Esophagus squamous epithelium (tissue), 5 donors: ENCODE data around the gene OR6B3. TPM values are rescaled to one million over a fixed set of nuclear protein-coding genes. Genes with fewer than 3 reads are reported as not detected.

Source experiments
- DNase-seq: peaks from one replicate; lab custom pipeline; 2025; lab: John Stamatoyannopoulos, UW
- H3K27ac ChIP-seq, 4 donors: fragments of 200-600 bp; sonication (generic); one replicate each; pipeline ENCODE4 v1.5.1; 2016 to 2019; ENCODE audit warnings: mild to moderate bottlenecking in 1 of 4
- H3K27me3 ChIP-seq, 4 donors: fragments of 200-600 bp; sonication (generic); 1 replicate in 3 of 4; 2 replicates in 1 of 4; pipeline versions ENCODE4 v1.5.1 to v1.6.0; 2017 to 2021; ENCODE audit warnings: antibody characterized with exemption in 1 of 4
- H3K36me3 ChIP-seq, 3 donors: fragments of 200-600 bp; sonication (generic); one replicate each; pipeline ENCODE4 v1.5.1; 2016 to 2019
- H3K4me1 ChIP-seq, 3 donors: fragments of 200-600 bp; sonication (generic); one replicate each; pipeline ENCODE4 v1.5.1; 2017 to 2019
- H3K4me3 ChIP-seq, 4 donors: fragments of 200-600 bp; sonication (generic); 1 replicate in 3 of 4; 2 replicates in 1 of 4; pipeline ENCODE4 v1.5.1; 2016 to 2019; ENCODE audit warnings: mild to moderate bottlenecking in 2 of 4, moderate library complexity in 1 of 4
- H3K9me3 ChIP-seq, 3 donors: fragments of 200-600 bp; sonication (generic); one replicate each; pipeline ENCODE4 v1.5.1; 2016 to 2019
- POLR2A ChIP-seq, 4 donors: fragments of 450-650 bp; IDR thresholded peaks; one replicate each; pipeline ENCODE4 v1.6.1; 2017; ENCODE audit warnings: antibody characterized with exemption in 4 of 4, mild to moderate bottlenecking in 4 of 4, moderate library complexity in 3 of 4
- WGBS, 2 donors: methylation state at CpG; one replicate each; pipeline ENCODE4 v1.1.5; 2018; 5-methylcytosine and 5-hydroxymethylcytosine counted together
- intact Hi-C: fragments of 100-400 bp; cut with DNase I; formaldehyde crosslinking; loops from one replicate; pipeline ENCODE4 v1.15.0; 2022
- total RNA-seq, 4 donors: library from RNA; depleted of rRNA; stranded (reverse); fragments of >200 nt; gene quantifications; one replicate each; pipeline ENCODE4 v1.1.0, GENCODE V29; 2016
- TF ChIP-seq, protein P1 (sequence below), 6 experiments: fragments of 450-650 bp in 4 of 6; fragments of 200-600 bp in 2 of 6; sonication (generic) in 2 of 6; IDR thresholded peaks; one replicate each; pipeline ENCODE4 v1.5.1; 2016 to 2019; ENCODE audit warnings: antibody characterized with exemption in 6 of 6, mild to moderate bottlenecking in 4 of 6, moderate library complexity in 4 of 6
- donor health status: DM: yes; HTN: yes; CAD: no.

OR6B3 gene
- total RNA-seq, 4 donors from 2014 or later, result not detected

DNA sequence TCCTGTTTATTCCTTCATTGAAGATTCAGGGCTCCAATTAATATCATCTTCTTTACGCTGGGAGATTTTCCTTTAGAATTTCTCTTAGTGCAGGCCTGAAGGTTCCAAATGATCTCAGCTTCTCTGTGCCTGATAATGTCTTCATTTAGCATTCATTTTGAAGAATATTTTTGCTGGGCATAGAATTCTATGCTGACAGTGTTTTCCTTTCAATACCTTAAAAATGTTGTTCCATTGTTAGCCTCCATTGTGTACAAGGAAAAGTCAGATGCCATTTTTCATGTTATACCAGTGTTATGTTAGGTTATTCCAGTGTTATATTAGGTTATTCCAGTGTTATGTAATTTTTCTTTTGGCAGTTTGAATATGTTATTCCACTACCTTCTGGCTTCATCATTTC lies 14.9 kb upstream of the OR6B3 start:
- Histone ChIP-seq H3K9me3 (no peaks in the 10 kb centered on the region), H3K4me1 (no peaks in the 10 kb centered on the region), H3K27ac (no peak overlapping the region), H3K4me3 (no peak overlapping the region), H3K27me3 (peaks cover 0 to 23% (median 0%) of the 10 kb centered on the region in 4 donors), H3K36me3 (no peaks in the 10 kb centered on the region)
- intact Hi-C loops, result no loop called here
- no peak for DNase-seq
- TF ChIP-seq, protein P1, sequence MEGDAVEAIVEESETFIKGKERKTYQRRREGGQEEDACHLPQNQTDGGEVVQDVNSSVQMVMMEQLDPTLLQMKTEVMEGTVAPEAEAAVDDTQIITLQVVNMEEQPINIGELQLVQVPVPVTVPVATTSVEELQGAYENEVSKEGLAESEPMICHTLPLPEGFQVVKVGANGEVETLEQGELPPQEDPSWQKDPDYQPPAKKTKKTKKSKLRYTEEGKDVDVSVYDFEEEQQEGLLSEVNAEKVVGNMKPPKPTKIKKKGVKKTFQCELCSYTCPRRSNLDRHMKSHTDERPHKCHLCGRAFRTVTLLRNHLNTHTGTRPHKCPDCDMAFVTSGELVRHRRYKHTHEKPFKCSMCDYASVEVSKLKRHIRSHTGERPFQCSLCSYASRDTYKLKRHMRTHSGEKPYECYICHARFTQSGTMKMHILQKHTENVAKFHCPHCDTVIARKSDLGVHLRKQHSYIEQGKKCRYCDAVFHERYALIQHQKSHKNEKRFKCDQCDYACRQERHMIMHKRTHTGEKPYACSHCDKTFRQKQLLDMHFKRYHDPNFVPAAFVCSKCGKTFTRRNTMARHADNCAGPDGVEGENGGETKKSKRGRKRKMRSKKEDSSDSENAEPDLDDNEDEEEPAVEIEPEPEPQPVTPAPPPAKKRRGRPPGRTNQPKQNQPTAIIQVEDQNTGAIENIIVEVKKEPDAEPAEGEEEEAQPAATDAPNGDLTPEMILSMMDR (IDR thresholded peaks at IDR 0.05), result no peak
- no peak for TF ChIP-seq POLR2A (IDR thresholded peaks at IDR 0.05)
- 95 to 96% methylated on average over 1 of the region's 1 CpG for WGBS, 2 donors

- no peak overlapping the region for H3K27ac ChIP-seq
- no peaks in the 10 kb centered on the region for H3K36me3 ChIP-seq
- peaks cover 0 to 26% (median 0%) of the 10 kb centered on the region in 4 donors for H3K27me3 ChIP-seq
- H3K4me3 ChIP-seq, result no peak overlapping the region
- intact Hi-C loops, result no loop called here
- no peak for DNase-seq
- H3K9me3 ChIP-seq, result no peaks in the 10 kb centered on the region
- no peak for TF ChIP-seq POLR2A (IDR thresholded peaks at IDR 0.05)
- TF ChIP-seq, protein P1 (IDR thresholded peaks at IDR 0.05), result no peak
- no peaks in the 10 kb centered on the region for H3K4me1 ChIP-seq
- WGBS, 2 donors, result 57 to 69% methylated on average over 5 of the region's 5 CpGs
Observed at GRCh38 chr2:240066489-240066888, 13.2 kb upstream of the OR6B3 start.

DNA sequence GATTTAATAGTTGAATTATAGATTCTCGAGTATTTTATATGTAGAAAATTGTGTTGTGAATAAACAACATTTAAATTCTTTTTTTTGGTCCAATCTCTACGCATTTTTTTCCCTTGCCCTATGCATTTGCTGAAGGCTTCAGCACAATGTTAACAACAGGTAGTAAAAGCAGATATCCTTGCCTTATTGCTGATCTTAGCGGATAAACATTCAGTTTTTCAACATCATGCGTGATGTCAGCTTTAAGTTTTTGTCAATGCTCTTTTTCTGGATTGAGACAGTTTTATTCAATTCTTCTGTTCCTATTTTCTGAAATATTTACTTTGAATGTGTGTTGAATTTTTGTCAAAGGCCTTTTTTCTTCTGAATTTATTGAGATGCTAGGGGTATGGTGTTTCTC lies 11.6 kb upstream of the OR6B3 start:
- no peak for TF ChIP-seq POLR2A (IDR thresholded peaks at IDR 0.05)
- TF ChIP-seq, protein P1 (IDR thresholded peaks at IDR 0.05), result no peak
- H3K9me3 ChIP-seq, result no peaks in the 10 kb centered on the region
- no peaks in the 10 kb centered on the region for H3K4me1 ChIP-seq
- no peak for DNase-seq
- intact Hi-C loops, result loop anchor here (5.0 kb wide), 1 partner anchor 77 kb away; the partner anchor contains the start of gene OTOS
- no peaks in the 10 kb centered on the region for H3K36me3 ChIP-seq
- no peak overlapping the region for H3K4me3 ChIP-seq
- 77 to 84% methylated on average over 4 of the region's 4 CpGs for WGBS, 2 donors
- no peak overlapping the region for H3K27ac ChIP-seq
- H3K27me3 ChIP-seq, result peaks cover 0 to 35% (median 0%) of the 10 kb centered on the region in 4 donors

- intact Hi-C loops, result loop anchor here (5.0 kb wide), 1 partner anchor 81 kb away; the partner anchor contains the start of gene OTOS
- 39 to 40% methylated on average over 4 of the region's 4 CpGs for WGBS, 2 donors
- no peaks in the 10 kb centered on the region for H3K9me3 ChIP-seq
- peaks cover 0 to 63% (median 0%) of the 10 kb centered on the region in 4 donors for H3K27me3 ChIP-seq
- TF ChIP-seq, protein P1 (IDR thresholded peaks at IDR 0.05), result peak; percentile 16 to 78 (median 67)
- TF ChIP-seq POLR2A (IDR thresholded peaks at IDR 0.05), result no peak
- H3K36me3 ChIP-seq, result no peaks in the 10 kb centered on the region
- no peak overlapping the region for H3K27ac ChIP-seq
- H3K4me3 ChIP-seq, result no peak overlapping the region
- no peak for DNase-seq
- H3K4me1 ChIP-seq, result no peaks in the 10 kb centered on the region
Observed at GRCh38 chr2:240060977-240061591, 7.8 kb upstream of the OR6B3 start.

- Histone ChIP-seq H3K4me3 (no peak overlapping the region), H3K9me3 (no peaks in the 10 kb centered on the region), H3K27me3 (peaks cover 0 to 83% (median 0%) of the 10 kb centered on the region in 4 donors), H3K36me3 (no peaks in the 10 kb centered on the region), H3K27ac (no peak overlapping the region), H3K4me1 (no peaks in the 10 kb centered on the region)
- intact Hi-C loops, result no loop called here
- WGBS, 2 donors, result 48 to 73% methylated on average over 6 to 10 of the region's 11 CpGs
- TF ChIP-seq POLR2A (IDR thresholded peaks at IDR 0.05), result no peak
- TF ChIP-seq, protein P1 (IDR thresholded peaks at IDR 0.05), result no peak
- DNase-seq, result no peak
Observed at GRCh38 chr2:240056678-240057077, 3.4 kb upstream of the OR6B3 start.
